A549 (cell line): ENCODE measurements around the gene LRIT3. TPM values are rescaled to one million over a fixed set of nuclear protein-coding genes. Genes with fewer than 3 reads are reported as not detected.
"Not testable (repeated sequence)": the region's sequence is repeated elsewhere in the genome, so short reads cannot be mapped to it uniquely, and the experiment has no call there.

Experiments used
- ATAC-seq, 2 experiments: fragments of 200-7000 bp in 1 of 2; fragments of >200 bp in 1 of 2; cut with Nextera tagmentation in 1 of 2; cut with Tn5 transposase in 1 of 2; 3 replicates each; pipeline versions ENCODE4 v1.8.0 to v1.9.1; 2018 to 2020; ENCODE audit warnings: mild to moderate bottlenecking in 1 of 2, moderate library complexity in 1 of 2
- CTCF ChIA-PET: fragments of 300-600 bp; sonication (Branson Sonifier 250); formaldehyde crosslinking; extraction: SDS; loops from one replicate; lab custom pipeline; 2021; ENCODE audit warnings: antibody characterized with exemption, inconsistent platforms; lab: Yijun Ruan, JAX
- POLR2A ChIA-PET: fragments of 350-600 bp; formaldehyde crosslinking; extraction: SDS; loops from one replicate; lab custom pipeline; 2021; ENCODE audit warnings: antibody characterized with exemption, inconsistent platforms; lab: Yijun Ruan, JAX
- DNase-seq, 2 experiments: peaks; one replicate each; pipeline versions ENCODE4 v3.0.0 to v3.0.0-alpha.2; 2011 to 2016; ENCODE audit warnings: low read depth in 1 of 2, low spot score in 1 of 2
- FAIRE-seq: peaks from 2 replicates; lab custom pipeline; 2011; peaks lifted over from hg19 to GRCh38; lab: Jason Lieb, UNC
- H3K27ac ChIP-seq, 2 experiments: fragments of >200 bp; sonication (Bioruptor Twin); formaldehyde crosslinking; 3 replicates each; pipeline ENCODE4 v1.5.1; 2016 to 2017
- H3K4me1 ChIP-seq: fragments of >200 bp; sonication (Bioruptor Twin); formaldehyde crosslinking; 3 replicates; pipeline ENCODE4 v1.6.1; 2016
- H3K4me2 ChIP-seq: fragments of >200 bp; sonication (Bioruptor Twin); formaldehyde crosslinking; 3 replicates; pipeline ENCODE4 v1.6.1; 2016
- H3K4me3 ChIP-seq: fragments of >200 bp; sonication (Bioruptor Twin); formaldehyde crosslinking; 3 replicates; pipeline ENCODE4 v1.5.1; 2016
- H3K9me3 ChIP-seq: fragments of >200 bp; sonication (Bioruptor Twin); formaldehyde crosslinking; 3 replicates; pipeline ENCODE4 v1.6.1; 2016
- ATOH8 ChIP-seq: fragments of 250-450 bp; sonication (Bioruptor Pico); IDR thresholded peaks from 2 replicates; pipeline ENCODE4 v1.5.0; 2020; ENCODE audit warnings: low read depth, mild to moderate bottlenecking, moderate library complexity
- CBX8 ChIP-seq: fragments of 200-600 bp; sonication (generic); IDR thresholded peaks from 2 replicates; pipeline ENCODE4 v1.6.1; 2016
- E2F6 ChIP-seq: IDR thresholded peaks from 2 replicates; pipeline ENCODE4 v1.6.1; 2012; ENCODE audit warnings: low read depth, borderline replicate concordance
- ESRRA ChIP-seq: fragments of 150-350 bp; IDR thresholded peaks from 2 replicates; pipeline ENCODE4 v1.6.1; 2014; ENCODE audit warnings: mild to moderate bottlenecking, low read length, borderline replicate concordance
- HDAC2 ChIP-seq: fragments of 200-600 bp; sonication (generic); IDR thresholded peaks from 2 replicates; pipeline ENCODE4 v1.6.1; 2016
- HEYL ChIP-seq: fragments of 250-450 bp; sonication (Bioruptor Pico); IDR thresholded peaks from 2 replicates; pipeline ENCODE4 v1.8.0; 2021; ENCODE audit warnings: mild to moderate bottlenecking, moderate library complexity
- MAX ChIP-seq: IDR thresholded peaks from 2 replicates; pipeline ENCODE4 v1.6.1; 2012
- NFE2L2 ChIP-seq: fragments of 150-350 bp; conservative IDR thresholded peaks from 2 replicates; pipeline ENCODE4 v1.6.1; 2014; ENCODE audit warnings: low read length
- NPAS2 ChIP-seq: fragments of 250-450 bp; sonication (Bioruptor Pico); IDR thresholded peaks from 2 replicates; pipeline ENCODE4 v1.8.0; 2022; ENCODE audit warnings: mild to moderate bottlenecking, moderate library complexity, borderline replicate concordance
- PBX3 ChIP-seq: IDR thresholded peaks from 2 replicates; pipeline ENCODE4 v1.6.1; 2012
- RARB ChIP-seq: fragments of 250-450 bp; sonication (Bioruptor Pico); IDR thresholded peaks from 2 replicates; pipeline ENCODE4 v1.8.0; 2021; ENCODE audit warnings: mild to moderate bottlenecking, moderate library complexity
- RCOR1 ChIP-seq: fragments of 150-350 bp; IDR thresholded peaks from 2 replicates; pipeline ENCODE4 v1.6.1; 2014; ENCODE audit warnings: antibody characterized with exemption, low read length, low read depth
- REST ChIP-seq: fragments of 200-600 bp; sonication (generic); IDR thresholded peaks from 2 replicates; pipeline ENCODE4 v1.6.1; 2016; ENCODE audit warnings: antibody characterized with exemption, mild to moderate bottlenecking, moderate library complexity
- SREBF2 ChIP-seq: fragments of 450-650 bp; IDR thresholded peaks from 2 replicates; pipeline ENCODE4 v1.6.1; 2014; ENCODE audit warnings: mild to moderate bottlenecking, moderate library complexity
- ZNF302 ChIP-seq: fragments of 250-450 bp; sonication (Bioruptor Pico); IDR thresholded peaks from 2 replicates; pipeline ENCODE4 v1.9.0; 2021; ENCODE audit warnings: inconsistent platforms, mild to moderate bottlenecking, moderate library complexity
- WGBS: methylation state at CpG from one replicate; pipeline ENCODE4 v1.1.6; 2017; ENCODE audit errors: missing lambda C conversion rate; 5-methylcytosine and 5-hydroxymethylcytosine counted together
- polyA plus RNA-seq, 4 experiments: library from polyadenylated mRNA; depleted of rRNA in 3 of 4; stranded (reverse); fragments of >200 nt; fragmentation: RNase III in 1 of 4; extraction: RNeasy Plus Mini Kit Qiagen cat#74134 plus additional on column Dnase treatment in 1 of 4; gene quantifications; 2 replicates in 3 of 4; 3 replicates in 1 of 4; pipeline ENCODE4 v1.2.3, GENCODE V29; 2011 to 2017
- TF ChIP-seq, protein P1 (sequence below): fragments of 450-650 bp; IDR thresholded peaks from 2 replicates; pipeline ENCODE4 v1.6.1; 2014; ENCODE audit warnings: antibody characterized with exemption
- TF ChIP-seq, protein P2 (sequence below): fragments of 250-450 bp; sonication (Bioruptor Pico); IDR thresholded peaks from 2 replicates; pipeline ENCODE4 v1.5.0; 2021; ENCODE audit warnings: mild to moderate bottlenecking, moderate library complexity, borderline replicate concordance

LRIT3 gene
- polyA plus RNA-seq, 2 of the 4 experiments (the other 2 are of a cell fraction), result 0.06 TPM

DNA sequence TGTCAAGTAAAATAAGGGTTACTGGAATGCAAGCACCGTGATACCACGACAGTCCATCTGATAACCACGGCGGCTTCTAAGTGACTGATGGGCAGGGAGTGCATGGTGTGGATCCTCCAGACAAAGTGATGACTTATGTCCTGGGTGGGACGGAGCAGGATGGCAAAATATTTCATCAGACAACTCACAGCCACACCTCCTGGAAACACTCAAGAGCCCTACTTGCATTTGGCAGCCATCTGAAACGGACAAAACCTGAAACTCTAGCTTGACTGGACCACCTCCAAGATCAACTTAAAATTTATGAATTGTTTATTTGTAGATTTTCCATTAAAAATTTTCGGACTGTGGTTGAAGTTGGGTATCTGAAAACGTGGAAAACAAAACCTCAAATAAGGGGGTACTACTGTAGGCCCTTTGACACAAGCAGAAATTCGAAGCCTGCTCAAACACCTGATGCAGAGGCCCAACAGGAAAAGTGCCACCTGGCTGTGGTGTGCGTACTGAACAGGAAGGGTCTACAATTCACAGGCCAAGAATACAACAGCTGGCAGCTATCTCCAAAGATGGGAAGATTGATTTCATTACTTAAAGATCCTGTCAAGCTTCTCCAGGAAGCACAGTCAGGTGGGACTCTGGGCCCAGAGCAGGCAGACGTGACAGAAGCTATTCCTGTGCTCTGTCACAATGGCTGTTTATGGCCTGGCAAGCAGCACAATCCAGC, 26.0 kb downstream of the LRIT3 start:
- no peak for ATAC-seq
- Histone ChIP-seq H3K4me2 (no peak overlapping the region), H3K9me3 (no peaks in the 10 kb centered on the region), H3K4me3 (no peak overlapping the region), H3K27ac (no peak overlapping the region), H3K4me1 (no peaks in the 10 kb centered on the region)
- FAIRE-seq, result no peak
- DNase-seq, result no peak
- POLR2A ChIA-PET, result no interaction called here
- TF ChIP-seq RCOR1 (no peak), REST (no peak)
- TF ChIP-seq, protein P1, sequence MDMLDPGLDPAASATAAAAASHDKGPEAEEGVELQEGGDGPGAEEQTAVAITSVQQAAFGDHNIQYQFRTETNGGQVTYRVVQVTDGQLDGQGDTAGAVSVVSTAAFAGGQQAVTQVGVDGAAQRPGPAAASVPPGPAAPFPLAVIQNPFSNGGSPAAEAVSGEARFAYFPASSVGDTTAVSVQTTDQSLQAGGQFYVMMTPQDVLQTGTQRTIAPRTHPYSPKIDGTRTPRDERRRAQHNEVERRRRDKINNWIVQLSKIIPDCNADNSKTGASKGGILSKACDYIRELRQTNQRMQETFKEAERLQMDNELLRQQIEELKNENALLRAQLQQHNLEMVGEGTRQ, result no peak
- WGBS, result 39% methylated on average over 11 of the region's 11 CpGs
- CTCF ChIA-PET, result no interaction called here

GRCh38 chr4:109875106-109875505, 27.2 kb downstream of the LRIT3 start:
- Histone ChIP-seq H3K27ac (no peak overlapping the region), H3K4me1 (no peaks in the 10 kb centered on the region), H3K4me2 (no peak overlapping the region)
- FAIRE-seq (no peak), ATAC-seq (no peak), DNase-seq (no peak)
- 60% methylated on average over 1 of the region's 1 CpG for WGBS
- TF ChIP-seq CBX8, result no peak
- TF ChIP-seq MAX, result no peak
- TF ChIP-seq NPAS2 (CRISPR knock-in tag), result no peak
- TF ChIP-seq, protein P1, result no peak
- TF ChIP-seq, all 56 proteins: peak for 0
- H3K4me3 ChIP-seq, result no peak overlapping the region
- ChIA-PET CTCF (no interaction called here), POLR2A (no interaction called here)
- H3K9me3 ChIP-seq, result no peaks in the 10 kb centered on the region

DNA sequence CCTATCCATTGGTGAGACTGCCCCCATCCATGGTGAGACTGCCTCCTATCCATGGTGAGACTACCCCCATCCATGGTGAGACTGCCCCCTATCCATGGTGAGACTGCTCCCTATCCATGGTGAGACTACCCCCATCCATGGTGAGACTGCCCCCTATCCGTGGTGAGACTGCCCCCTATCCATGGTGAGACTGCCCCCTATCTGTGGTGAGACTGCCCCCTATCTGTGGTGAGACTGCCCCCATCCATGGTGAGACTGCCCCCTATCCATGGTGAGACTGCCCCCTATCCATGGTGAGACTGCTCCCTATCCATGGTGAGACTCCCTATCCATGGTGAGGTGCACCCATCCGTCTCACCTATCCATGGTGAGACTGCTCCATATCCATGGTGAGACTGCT, 27.6 kb downstream of the LRIT3 start:
- CTCF ChIA-PET, ATAC-seq, DNase-seq, H3K4me2 ChIP-seq, H3K4me1 ChIP-seq, FAIRE-seq, POLR2A ChIA-PET, H3K9me3 ChIP-seq, H3K27ac ChIP-seq, H3K4me3 ChIP-seq: not testable (repeated sequence)
- WGBS, result no CpG with 5 or more reads among the region's 2 CpGs

DNA sequence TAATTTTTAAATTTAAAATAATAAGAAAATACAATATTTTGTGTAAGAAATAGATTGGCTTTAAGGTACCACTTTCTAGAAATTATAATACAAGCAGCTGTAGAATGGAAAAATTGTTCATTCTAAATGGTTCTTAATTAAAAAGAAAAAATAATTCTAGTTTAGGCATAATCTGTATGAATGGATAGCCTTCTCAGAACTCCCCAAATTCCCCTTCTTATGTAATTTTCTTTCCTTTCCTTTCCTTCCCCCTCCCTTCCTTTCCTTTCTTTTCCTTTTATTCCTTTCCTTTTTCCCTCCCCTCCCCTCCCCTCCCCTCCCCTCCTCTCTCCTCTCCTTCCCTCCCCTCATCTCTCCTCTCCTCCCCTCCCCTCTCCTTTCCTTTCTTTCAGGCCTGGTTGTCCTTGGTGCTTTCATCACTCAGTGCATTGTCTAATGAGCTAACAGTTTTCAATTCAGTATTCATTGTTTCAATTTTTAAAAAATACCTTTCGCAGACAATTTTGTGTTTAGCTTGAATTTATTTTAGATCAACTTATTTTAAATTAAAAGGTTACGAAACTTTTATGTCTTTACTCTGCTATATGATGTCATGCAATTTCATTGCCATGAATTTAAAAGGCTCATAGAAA, 28.8 kb downstream of the LRIT3 start:
- H3K27ac ChIP-seq, result no peak overlapping the region
- ATAC-seq, result no peak
- no peak overlapping the region for H3K4me3 ChIP-seq
- no peak for DNase-seq
- CTCF ChIA-PET, result no interaction called here
- POLR2A ChIA-PET, result no interaction called here
- H3K9me3 ChIP-seq, result no peaks in the 10 kb centered on the region
- FAIRE-seq, result no peak
- no peaks in the 10 kb centered on the region for H3K4me1 ChIP-seq
- WGBS, result 81% methylated on average over 2 of the region's 2 CpGs
- no peak overlapping the region for H3K4me2 ChIP-seq
- TF ChIP-seq NFE2L2 (no peak), RARB (CRISPR knock-in tag) (no peak), PBX3 (no peak), SREBF2 (no peak), ATOH8 (CRISPR knock-in tag) (no peak), E2F6 (no peak), HDAC2 (no peak), ESRRA (no peak), RCOR1 (no peak), HEYL (CRISPR knock-in tag) (no peak), NPAS2 (CRISPR knock-in tag) (no peak), CBX8 (no peak), ZNF302 (no peak)
- TF ChIP-seq, protein P2, sequence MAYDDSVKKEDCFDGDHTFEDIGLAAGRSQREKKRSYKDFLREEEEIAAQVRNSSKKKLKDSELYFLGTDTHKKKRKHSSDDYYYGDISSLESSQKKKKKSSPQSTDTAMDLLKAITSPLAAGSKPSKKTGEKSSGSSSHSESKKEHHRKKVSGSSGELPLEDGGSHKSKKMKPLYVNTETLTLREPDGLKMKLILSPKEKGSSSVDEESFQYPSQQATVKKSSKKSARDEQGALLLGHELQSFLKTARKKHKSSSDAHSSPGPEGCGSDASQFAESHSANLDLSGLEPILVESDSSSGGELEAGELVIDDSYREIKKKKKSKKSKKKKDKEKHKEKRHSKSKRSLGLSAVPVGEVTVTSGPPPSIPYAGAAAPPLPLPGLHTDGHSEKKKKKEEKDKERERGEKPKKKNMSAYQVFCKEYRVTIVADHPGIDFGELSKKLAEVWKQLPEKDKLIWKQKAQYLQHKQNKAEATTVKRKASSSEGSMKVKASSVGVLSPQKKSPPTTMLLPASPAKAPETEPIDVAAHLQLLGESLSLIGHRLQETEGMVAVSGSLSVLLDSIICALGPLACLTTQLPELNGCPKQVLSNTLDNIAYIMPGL, result no peak
